SIG-M5 (cell line): ENCODE data around the gene MYO5A.
"Not testable (repeated sequence)": the region's sequence is repeated elsewhere in the genome, so short reads cannot be mapped to it uniquely, and the experiment has no call there.

Source experiments
- DNase-seq: peaks from one replicate; lab custom pipeline; 2025; lab: John Stamatoyannopoulos, UW

MYO5A gene

DNA sequence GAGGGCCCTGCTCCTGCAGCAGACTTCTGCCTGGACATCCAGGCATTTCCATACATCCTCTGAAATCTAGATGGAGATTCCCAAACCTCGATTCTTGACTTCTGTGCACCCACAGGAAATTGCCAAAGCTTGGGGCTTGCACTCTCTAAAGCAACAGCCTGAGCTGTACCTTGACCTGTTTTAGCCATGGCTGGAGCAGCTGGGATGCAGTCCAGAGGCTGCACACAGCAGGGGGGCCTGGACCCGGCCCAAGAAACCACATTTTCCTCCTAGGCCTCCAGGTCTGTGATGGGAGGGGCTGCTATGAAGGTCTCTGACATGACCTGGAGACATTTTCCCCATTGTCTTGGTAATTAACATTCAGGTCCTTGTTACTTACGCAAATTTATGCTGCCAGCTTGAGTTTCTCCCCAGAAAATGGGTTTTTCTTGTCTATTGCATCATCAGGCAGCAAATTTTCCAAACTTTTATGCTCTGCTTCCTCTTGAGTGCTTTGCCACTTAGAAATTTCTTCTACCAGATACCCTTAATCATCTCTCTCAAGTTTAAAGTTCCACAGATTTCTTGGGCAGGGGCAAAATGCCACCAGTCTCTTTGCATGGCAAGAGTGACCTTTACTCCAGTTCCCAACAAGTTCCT lies 11.8 kb upstream of the MYO5A start:
- DNase-seq: no peak

DNA sequence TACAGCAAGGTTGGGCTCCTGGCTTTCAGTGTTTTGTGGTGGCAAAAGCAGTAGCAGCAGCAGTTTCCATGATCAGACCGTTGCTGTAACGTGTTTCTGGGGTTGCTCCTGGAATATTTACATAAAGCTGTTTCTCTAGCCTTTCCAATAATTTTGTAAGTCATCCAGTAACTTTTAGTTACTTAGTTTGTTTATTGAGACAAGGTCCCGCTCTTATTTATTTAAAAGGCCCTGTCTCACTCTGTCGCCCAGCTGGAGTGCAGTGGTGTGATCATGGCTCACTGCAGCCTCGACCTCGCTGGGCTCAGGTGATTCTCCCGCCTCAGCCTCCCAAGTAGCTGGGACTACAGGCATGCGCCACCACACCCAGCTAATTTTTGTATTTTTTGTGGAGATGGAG lies 8.8 kb upstream of the MYO5A start:
- no peak for DNase-seq

DNA sequence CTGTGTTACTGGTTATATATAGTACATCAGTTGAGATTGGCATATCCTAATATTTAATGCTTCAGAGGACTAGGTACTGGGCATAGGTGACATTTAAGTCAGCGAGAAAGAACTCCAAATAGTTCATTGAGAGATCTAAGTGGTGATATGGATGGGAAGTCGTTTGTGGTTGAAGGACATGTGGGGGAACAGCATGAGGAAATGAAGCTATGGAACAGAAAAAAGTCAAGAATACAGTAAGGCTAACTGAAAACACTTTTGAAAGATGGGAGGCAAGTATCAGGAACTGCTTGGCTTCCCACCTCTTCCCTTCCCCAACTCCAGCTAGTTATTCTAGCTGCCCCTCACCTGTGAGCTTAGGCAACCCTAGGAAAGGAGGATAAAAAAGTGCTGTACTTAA lies 3.7 kb upstream of the MYO5A start:
- no peak for DNase-seq

DNA sequence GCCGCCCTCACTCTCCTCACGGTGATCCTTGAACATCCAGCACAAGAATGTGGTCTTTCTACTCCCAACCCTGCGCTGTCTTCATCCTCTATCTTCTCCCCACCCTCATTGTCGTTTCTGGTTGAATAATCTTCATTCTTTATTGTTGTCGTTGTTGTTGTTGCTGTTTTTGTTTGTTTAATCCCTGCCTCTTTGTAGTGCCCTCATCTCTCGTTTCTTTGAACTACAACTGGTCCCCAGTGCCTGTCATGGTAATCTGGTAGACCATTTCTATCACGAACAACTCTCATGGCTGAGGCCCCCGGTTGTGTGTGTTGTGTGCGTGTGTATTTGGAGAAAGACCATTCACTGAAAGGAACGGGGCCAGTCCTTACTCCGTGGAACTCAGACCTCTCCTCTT lies 1.3 kb upstream of the MYO5A start:
- DNase-seq: no peak

DNA sequence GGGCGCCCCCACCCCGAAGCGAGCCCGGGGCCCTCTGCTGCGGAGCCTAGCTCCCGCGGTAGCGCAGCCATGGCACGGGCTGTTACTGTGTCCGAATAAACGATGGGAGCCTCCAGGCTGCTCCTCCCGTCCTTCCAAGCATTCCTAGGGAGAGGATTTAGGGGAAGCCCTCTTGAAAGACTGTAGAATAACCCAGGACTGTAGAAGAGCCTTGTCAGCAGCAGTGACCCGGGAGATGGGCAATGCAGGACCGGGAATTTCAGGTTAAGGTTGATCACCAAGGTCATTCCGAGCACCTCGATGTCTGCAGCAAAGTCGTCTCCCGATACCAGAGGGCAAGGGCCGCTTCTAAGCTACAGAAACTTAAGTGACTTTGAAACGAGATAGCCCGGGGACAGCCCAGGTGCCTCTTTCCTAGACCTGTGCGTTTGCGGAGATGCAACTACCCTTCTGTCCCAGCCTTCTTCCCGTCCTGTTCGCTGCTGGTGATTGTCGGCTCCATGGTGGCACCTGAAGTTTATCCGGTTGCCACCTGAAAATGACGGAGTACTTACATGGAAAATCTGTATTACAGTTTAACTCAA lies 753 bp upstream of the MYO5A start:
- no peak for DNase-seq

DNA sequence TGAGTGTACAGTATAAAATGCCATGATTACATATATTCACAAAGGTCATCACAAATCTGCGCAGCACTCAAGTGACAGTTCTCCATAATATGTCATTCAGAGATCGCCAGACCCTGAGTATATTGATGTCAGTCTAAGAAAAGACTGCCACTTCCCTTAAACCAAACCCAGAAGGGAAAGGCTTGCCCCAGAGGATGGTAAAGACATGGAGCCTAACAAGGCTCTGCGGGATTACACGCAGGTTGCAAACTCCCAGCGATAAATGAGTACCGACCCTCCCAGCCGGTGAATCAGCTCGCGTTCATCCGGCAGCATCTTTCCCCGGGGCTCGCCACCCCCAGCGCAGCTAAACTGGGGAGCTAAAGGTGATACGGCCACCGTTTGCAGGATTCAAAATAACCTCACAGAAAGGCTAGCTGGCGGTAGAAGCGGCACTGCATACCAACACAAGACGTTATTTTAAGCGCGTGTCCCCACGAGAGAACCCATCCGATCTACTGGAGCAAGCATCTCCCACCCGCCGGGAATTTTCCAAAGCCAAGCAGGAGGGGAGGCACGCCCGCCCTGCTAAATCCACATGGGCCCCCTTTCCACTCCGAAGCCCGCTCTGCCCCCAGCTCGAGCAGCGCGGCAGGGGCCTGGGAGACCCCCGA lies 643 bp downstream of the MYO5A start:
- no peak for DNase-seq

DNA sequence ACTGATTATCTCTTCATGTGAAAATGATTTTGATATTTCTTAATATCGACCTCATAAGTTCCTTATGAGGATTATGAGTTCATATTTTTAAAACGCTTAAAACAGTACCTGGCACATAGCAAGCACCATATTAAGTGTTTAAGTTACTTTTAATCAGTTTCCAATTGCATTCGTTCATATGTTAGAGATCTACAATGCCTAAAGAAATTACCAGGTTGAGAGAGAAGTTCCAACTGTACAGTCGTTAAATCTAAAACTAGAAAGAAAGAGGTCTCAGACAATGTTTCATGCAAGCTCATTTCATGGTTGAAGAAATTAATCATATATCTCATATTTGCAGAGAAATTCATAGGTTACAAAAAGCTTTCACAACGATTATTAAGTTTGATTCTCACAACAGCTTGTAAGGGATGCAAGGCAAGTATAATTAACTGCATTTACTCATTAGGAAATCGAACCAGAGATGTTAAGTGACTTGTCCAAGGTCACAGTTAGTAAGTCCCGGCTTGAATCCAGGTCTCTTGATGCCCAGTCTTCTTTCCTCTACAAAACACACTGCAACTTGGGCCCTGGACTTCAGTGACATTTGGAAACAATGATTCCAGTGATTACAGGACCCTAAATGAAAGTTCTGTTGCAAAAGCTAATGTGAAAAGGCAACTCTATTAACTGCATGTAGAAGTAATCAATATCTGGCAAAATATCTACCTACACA lies 1.3 kb downstream of the MYO5A start:
- DNase-seq: no peak

DNA sequence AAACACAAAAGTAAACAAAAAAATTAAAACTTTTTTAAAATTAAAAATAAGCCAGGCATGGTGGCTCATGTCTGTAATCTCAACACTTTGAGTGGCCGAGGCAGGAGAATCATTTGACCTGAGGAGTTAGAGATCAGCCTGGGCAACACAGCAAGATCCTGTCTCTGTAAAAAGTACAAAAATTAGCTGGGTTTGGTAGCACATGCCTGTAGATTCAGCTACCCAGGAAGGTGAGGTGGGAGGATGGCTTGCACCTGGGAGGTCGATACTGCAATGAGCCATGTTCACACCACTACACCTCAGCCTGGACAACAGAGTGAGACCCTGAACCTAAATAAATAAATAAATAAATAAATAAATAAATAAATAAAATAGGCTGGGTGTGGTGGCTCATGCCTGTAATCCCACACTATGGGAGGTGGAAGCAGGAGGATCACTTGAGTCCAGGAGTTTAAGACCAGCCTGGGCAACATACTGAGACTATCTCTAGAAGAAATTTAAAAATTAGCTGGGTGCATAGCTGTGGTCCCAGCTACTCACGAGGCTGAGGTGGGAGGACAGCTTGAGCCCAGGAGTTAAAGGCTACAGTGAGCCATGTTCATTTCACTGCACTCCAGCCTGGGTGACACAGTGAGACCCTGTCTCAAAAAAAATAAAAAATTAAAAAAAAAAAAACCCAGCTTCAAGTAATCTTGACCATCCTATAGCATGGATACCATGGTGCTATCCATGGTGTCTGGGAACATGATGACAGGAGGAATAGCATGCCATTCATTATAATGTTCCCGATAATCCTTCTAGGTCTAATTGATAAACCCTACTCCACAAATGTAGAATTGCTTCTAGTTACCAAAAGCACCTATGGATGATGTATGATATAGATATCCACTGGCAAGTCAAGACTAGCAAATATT lies 4.2 kb downstream of the MYO5A start:
- no peak for DNase-seq

DNA sequence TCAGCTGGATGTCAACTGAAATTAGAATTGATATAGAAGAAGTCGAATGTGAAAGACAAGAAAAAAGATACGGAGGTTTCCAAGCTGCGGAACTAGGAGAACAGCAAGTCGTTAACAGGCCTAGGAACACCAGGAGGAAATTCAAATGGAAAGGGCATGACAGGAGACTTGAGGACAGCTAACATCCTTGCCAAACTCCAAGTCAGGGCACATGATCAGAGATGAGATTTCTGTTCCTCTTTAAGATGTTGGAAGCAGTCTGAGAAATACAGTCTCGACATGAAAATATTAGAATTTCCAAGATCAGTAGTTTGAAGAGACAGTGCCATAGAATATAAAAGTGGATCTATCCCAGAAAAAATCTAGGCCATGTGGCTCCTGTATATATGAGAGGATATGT lies 5.0 kb downstream of the MYO5A start:
- no peak for DNase-seq

DNA sequence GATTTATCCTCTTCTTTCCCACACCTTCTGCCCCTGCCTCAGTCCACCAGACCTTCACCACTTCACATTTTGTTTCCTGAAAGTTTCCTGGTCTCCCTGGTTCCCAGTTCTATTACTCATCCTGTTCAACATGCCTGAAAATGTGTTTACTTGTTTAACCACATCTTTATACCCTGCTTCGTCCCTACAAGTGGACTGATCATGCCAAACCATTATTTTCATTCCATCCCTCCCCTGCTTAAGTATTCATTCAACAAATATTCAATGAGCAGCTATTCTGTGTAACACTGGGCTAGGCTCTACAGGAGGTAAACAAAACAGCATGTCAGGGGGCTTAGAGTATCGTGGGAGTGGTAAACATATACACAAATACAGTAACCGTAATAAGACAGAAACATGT lies 5.5 kb downstream of the MYO5A start:
- DNase-seq: no peak

DNA sequence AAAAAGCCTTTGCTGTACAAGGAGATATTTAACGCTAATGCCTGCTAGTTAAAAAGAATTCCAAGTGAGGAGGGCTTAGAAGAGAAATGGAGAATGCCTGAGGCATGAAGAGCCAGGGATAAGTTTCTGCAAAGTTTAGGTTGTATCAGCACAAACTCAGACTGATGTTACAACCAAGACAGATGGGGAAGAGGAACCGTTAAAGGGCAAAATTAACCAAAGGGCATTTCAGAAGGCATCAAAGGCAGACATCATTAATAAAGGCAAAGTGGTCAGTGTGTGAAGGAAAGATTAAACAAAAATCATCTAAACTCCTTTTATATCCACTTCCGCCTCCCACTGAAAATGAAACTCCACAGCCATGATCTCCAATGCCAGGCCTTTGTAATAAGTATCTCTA lies 7.0 kb downstream of the MYO5A start:
- DNase-seq: no peak

DNA sequence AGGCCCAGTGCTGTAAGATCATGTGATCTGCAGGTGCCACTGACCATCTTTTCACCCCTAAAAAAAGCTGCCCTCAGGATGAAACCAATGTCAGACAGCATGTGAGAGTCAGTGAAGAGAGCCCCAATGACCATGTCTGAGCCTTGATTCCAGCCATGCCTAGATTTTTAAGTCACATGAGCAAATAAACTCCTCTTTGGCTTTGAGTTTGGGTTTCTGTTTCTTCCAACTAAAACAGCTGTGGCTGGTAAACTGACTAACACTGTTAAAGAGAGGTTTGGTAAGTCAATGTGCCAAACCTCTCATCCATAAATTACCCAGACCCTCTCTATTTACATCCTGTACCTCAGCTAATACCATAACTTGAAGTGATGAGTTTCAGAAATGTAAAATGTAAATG lies 8.3 kb downstream of the MYO5A start:
- DNase-seq: no peak

DNA sequence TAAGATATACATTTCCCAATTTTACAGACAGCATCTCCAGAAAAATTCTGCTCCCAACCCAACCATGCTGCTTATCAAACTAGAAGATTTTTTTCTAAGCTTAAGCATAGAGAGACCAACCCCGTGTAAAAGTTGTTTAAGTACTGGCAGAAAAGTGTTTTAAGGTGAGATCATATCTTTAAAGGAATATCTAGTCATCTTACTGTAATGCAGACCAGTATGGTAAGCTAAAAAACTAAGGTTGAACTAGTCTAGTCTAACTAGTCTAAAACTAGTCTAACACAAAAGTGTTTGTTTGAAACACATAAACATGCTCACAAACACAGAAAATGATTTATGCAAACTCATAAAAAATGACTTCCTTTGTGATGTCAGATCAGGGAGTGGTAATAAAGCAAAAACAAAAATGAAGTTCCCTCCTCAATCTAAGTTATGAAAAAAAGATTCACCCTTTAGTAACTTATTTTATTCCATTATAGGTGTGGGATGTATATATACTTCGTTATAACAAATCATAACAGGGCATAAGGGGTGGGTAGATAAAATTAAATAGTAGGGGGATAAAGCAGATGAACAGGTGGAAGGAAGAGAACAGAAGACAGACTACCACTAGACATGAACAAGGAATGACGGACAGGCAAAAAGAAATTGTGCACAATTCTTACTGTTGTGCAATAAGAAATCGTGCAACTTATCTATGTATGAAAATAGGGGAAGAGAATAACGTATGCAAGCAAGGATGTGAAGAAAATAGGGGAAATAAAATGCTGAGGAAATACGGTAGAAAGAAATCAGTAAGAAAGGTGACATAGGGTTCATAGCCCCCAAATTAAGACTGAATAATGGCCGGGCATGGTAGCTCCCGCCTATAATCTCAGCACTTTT lies 10.0 kb downstream of the MYO5A start:
- DNase-seq: no peak

DNA sequence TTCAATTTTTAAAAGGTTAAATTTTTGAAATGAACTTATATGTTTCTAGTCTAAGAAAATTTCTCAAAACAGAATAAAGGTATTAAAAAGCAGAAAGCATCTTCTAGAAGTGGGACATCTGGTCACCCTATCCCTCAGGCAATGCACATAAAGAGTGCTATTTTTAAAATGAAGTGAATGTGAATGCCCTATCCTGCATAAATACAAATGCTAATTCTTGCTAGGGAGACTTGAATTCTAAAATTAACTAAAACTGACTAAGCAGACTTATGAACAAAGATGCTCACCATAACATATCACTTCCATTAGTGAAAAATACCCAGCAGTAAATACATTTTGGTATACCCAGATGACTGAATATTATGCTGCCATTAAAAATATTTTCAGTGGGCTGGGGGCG lies 11.7 kb downstream of the MYO5A start:
- no peak for DNase-seq

DNA sequence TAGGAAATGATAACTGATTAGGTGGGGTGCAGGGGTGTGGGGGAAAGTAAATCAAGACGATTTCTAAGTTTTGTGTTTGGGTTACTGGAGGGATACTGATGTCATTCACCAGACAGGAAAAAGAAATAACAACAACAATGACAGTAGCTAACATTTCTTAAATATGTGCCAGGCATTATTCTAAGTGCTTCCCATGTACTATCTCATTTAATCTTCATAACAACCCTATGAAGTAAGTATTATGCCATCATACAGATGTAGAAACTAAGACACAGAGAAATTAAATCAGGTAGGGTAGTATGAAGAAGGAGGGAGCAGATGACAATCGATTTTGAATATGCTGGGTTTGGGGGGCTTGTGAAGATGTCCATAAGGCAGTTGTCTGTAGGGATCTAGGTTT lies 13.3 kb downstream of the MYO5A start:
- no peak for DNase-seq

DNA sequence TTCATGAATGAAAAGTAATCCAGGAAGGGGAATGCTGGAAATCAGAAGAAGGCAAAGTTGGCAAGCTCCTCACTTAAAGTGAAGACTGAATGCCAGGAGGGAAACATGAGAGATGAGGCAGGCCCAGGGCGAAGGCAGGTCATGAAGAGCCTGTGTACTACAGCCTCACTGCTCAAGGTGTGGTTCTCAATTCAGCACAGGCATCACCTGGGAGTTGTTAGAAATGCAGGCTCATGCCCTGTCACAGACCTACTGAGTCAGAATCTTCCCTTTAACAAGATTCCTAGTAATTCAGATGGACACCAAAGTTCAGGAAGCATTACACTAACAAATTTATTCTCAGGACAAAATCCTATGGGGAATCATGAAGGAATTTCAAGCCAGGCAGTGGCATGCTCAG lies 14.2 kb downstream of the MYO5A start:
- no peak for DNase-seq

DNA sequence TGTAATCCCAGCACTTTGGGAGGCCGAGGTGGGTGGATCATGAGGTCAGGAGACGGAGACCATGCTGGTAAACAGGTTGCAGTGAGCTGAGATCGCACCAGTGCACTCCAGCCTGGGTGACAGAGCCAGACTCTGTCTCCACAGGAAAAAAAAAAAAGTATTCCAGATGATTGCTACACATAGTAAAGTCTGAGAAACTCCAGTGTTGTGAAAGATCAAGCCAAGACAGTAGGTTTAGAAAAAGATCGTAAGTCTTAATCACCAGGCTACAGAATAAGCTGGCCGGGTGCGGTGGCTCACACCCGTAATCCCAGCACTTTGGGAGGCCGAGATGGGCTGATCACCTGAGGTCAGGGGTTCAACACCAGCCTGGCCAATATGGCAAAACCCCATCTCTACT lies 15.8 kb downstream of the MYO5A start:
- not testable (repeated sequence) for DNase-seq

DNA sequence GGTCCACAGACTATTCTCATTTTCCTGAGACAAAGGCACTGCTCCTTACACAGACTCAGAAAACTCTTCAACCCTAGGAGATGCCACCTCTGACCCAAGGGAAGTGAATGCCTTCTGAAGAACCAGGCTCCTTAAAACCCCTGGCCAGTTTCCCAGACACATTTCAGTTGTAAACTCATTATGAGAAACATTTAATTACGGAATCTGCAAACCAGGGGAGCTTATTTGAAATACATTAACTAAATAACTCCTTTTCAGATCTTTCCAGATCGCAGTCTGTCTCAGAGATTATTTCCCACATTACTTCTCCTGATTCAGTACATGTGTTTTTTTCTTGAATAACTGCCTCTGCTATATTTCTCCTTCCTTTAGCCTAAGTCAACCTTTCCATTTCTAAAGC lies 17.6 kb downstream of the MYO5A start:
- no peak for DNase-seq

DNA sequence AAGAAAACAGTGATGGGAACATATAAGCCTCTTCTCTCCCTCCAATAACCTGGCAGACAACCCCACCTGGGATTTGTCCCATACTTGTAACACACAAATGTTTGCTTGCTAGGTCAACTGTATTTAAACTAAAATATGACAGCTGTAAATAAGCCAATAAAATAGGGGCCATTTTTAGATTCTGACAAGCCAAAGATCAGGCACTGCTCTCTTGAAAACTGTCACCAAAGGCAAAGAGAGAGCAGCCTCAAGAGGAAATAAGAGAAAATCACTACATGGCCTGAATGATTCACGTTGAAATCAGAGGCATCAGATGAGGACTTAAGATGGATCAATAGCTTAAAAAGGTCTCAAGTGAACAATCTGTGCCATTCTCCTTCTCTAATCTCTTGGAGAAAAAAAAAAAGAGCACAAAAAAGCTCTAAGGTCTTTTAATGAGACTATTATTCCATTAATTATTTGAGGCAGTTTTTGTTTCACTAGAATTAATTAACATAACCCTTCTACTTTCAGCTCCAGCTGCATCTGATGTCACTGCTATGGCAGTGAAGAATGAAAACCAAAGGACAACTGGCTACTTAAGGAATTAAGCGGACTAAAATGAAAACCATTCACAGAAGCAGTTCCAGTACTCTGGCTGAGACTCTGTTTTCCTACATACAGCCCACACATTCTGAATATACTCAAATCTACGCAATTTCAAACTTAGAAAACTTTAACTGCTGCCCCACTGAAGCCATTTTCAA lies 19.0 kb downstream of the MYO5A start:
- DNase-seq: no peak

DNA sequence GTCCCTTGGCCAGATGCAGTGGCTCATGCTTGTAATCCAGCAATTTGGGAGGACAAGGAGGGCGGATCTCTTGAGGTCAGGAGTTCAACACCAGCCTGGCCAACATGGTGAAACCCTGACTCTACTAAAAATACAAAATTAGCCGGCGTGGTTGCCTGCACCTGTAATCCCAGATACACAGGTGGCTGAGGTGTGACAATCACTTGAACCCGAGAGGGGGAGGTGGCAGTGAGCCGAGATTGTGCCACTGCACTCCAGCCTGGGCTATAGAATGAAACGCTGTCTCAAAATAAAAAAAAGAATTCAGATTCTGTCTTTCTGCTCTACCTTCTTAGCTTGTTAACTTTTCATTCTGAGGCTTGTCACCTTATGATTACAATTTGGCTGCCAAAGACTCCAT lies 22.1 kb downstream of the MYO5A start:
- DNase-seq: no peak
